Measurements from ENCODE around the gene CIC. TPM values are rescaled to one million over a fixed set of nuclear protein-coding genes. Genes with fewer than 3 reads are reported as not detected.

The CIC gene
- total and polyA plus RNA-seq, 10 of the 15 experiments (the other 5 are each of a cell fraction or from before 2014, with no cell fraction given), result 0.18 to 50.6 (median 7.1) TPM

- H3K4me2 ChIP-seq (ENCODE audit: control insufficient read depth, insufficient read depth), result peak overlapping the region; percentile 98
Observed at GRCh38 chr19:42241279-42241678, 27.8 kb upstream of the CIC start.

More at GRCh38 chr19:42241279-42241678, 27.8 kb upstream of the CIC start:
- POLR2A ChIA-PET, result interaction anchor here (0.5 to 6.7 kb wide), 4 partner anchors 21 to 258 kb away, joined by 3 to 51 read pairs (median 26); partner anchors contain the start of gene ZNF526
- TF ChIP-seq HCFC1 (IDR thresholded peaks at IDR 0.05; ENCODE audit: low read length), result no peak
- TF ChIP-seq CBX5 (IDR thresholded peaks at IDR 0.05; ENCODE audit: low read depth), result no peak
- TF ChIP-seq ZBTB11 (CRISPR knock-in tag; IDR thresholded peaks at IDR 0.05), result no peak
- no peak for DNase-seq (ENCODE audit: low read depth, low spot score)
- in situ Hi-C loops (cut with MboI), result no loop called here
- RAD21 ChIA-PET (ENCODE audit: unreplicated experiment), result interaction anchor here (2.1 to 4.5 kb wide), 3 partner anchors 21 to 109 kb away, joined by 18 to 25 read pairs (median 23); partner anchors contain the start of genes DEDD2, POU2F2 and ZNF526
- Histone ChIP-seq H3K4me1 (ENCODE audit: control insufficient read depth, insufficient read depth, low read length) (peaks cover 14% of the 10 kb centered on the region), H3K27ac (ENCODE audit: control insufficient read depth, insufficient read depth) (peak overlapping the region; percentile 76), H2AFZ (ENCODE audit: control insufficient read depth, low read depth, low read length) (no peak overlapping the region), H3K4me3 (peak overlapping the region; percentile 85), H4K20me1 (ENCODE audit: control insufficient read depth, insufficient read depth) (no peaks in the 10 kb centered on the region), H3K36me3 (ENCODE audit: control insufficient read depth in 2 of 2, insufficient read depth in 2 of 2, low read length in 1 of 2) (peaks cover 3 to 8% of the 10 kb centered on the region in 2 experiments; a peak in 3 of 4 replicates), H3K27me3 (replicated peaks in 1 of 2; ENCODE audit: control insufficient read depth in 2 of 2, insufficient read depth in 2 of 2, low read length in 1 of 2) (no peaks in the 10 kb centered on the region), H3K79me2 (ENCODE audit: control insufficient read depth, insufficient read depth, low read length) (peaks cover 38% of the 10 kb centered on the region), H3K9ac (ENCODE audit: control insufficient read depth, insufficient read depth, low read length) (peak overlapping the region; percentile 96), H3K9me3 (replicated peaks; ENCODE audit: control insufficient read depth, insufficient read depth, low read length) (no peaks in the 10 kb centered on the region)
- no TSS peak for BruUV-seq (replicated peaks)
- CTCF ChIA-PET, result interaction anchor here (0.7 to 6.7 kb wide), 7 partner anchors 9 to 133 kb away, joined by 3 to 111 read pairs (median 5); partner anchors contain the start of gene ZNF526
- SMC1A ChIA-PET (ENCODE audit: uncharacterized antibody, unreplicated experiment), result interaction anchor here (1.2 to 6.3 kb wide), 6 partner anchors 21 to 109 kb away, joined by 3 to 70 read pairs (median 6); partner anchors contain the start of genes POU2F2 and ZNF526
- intact Hi-C loops (cut with micrococcal nuclease; ENCODE audit: unreplicated experiment), result loop anchor here (5.0 kb wide), 1 partner anchor 109 kb away; the partner anchor contains the start of gene POU2F2
- no peak for FAIRE-seq
- 93% methylated on average over 3 of the region's 3 CpGs for WGBS (ENCODE audit: insufficient coverage, insufficient replicate concordance, low lambda C conversion rate, missing lambda C conversion rate)
- no peak for ATAC-seq

Data from GM12878 (cell line).